PC-3 (cell line): Measurements from ENCODE around the gene TOPBP1. TPM values are rescaled to one million over a fixed set of nuclear protein-coding genes. Genes with fewer than 3 reads are reported as not detected.

Experiments used
- ATAC-seq: fragments of 200-7000 bp; cut with Tn5 transposase; 2 replicates; pipeline ENCODE4 v1.9.1; 2020; ENCODE audit warnings: mild to moderate bottlenecking, moderate library complexity
- BruUV-seq: library from RNA; stranded (reverse); fragments of 400-500 nt; replicated peaks from 2 replicates; lab custom pipeline; 2021; lab: Mats Ljungman, UMichigan
- CTCF ChIA-PET: fragments of 300-600 bp; sonication (Branson Sonifier 250); formaldehyde crosslinking; loops from one replicate; lab custom pipeline; 2022; ENCODE audit warnings: antibody characterized with exemption; lab: Charles Lee
- POLR2A ChIA-PET: fragments of 300-600 bp; sonication (Branson Sonifier 250); formaldehyde crosslinking; loops from one replicate; lab custom pipeline; 2022; ENCODE audit warnings: antibody characterized with exemption; ENCODE audit not compliant: unreplicated experiment; lab: Charles Lee
- DNase-seq: peaks from one replicate; pipeline ENCODE4 v3.0.0-alpha.2; 2015
- H2AFZ ChIP-seq: fragments of 300-600 bp; sonication (generic); 2 replicates; pipeline ENCODE4 v1.6.0; 2016; ENCODE audit warnings: antibody characterized with exemption, low read length
- H3F3A ChIP-seq: fragments of 300-600 bp; sonication (generic); one replicate; pipeline ENCODE4 v1.6.0; 2017; ENCODE audit warnings: antibody characterized with exemption, low read length, control low read depth, mild to moderate bottlenecking; ENCODE audit not compliant: unreplicated experiment
- H3K27ac ChIP-seq: fragments of 300-600 bp; sonication (generic); 2 replicates; pipeline ENCODE4 v1.5.1; 2016; ENCODE audit warnings: mild to moderate bottlenecking, low read length
- H3K27me3 ChIP-seq: fragments of 300-600 bp; sonication (generic); 2 replicates; pipeline ENCODE4 v1.6.1; 2016; ENCODE audit warnings: low read length, mixed read lengths
- H3K36me3 ChIP-seq: fragments of 300-600 bp; sonication (generic); 2 replicates; pipeline ENCODE4 v1.6.1; 2016; ENCODE audit warnings: low read depth, mixed run types, low read length, mixed read lengths
- H3K4me1 ChIP-seq: fragments of 300-600 bp; sonication (generic); 2 replicates; pipeline ENCODE4 v1.5.1; 2016; ENCODE audit warnings: low read length; ENCODE audit not compliant: insufficient read depth
- H3K4me2 ChIP-seq: fragments of 300-600 bp; sonication (generic); 2 replicates; pipeline ENCODE4 v1.6.0; 2016; ENCODE audit warnings: low read length
- H3K4me3 ChIP-seq: fragments of 300-600 bp; sonication (generic); 2 replicates; pipeline ENCODE4 v1.5.1; 2016; ENCODE audit warnings: mild to moderate bottlenecking, low read length, mixed read lengths
- H3K79me2 ChIP-seq: fragments of 300-600 bp; sonication (generic); 2 replicates; pipeline ENCODE4 v1.6.1; 2017; ENCODE audit warnings: low read length, mixed read lengths
- H3K9ac ChIP-seq: fragments of 300-600 bp; sonication (generic); 2 replicates; pipeline ENCODE4 v1.6.0; 2016; ENCODE audit warnings: mild to moderate bottlenecking, low read length
- H3K9me2 ChIP-seq: fragments of 300-600 bp; sonication (generic); replicated peaks from 2 replicates; pipeline ENCODE4 v1.6.1; 2016; ENCODE audit warnings: mixed run types, low read length, mixed read lengths
- H3K9me3 ChIP-seq: fragments of 300-600 bp; sonication (generic); 2 replicates; pipeline ENCODE4 v1.6.1; 2016; ENCODE audit warnings: low read length, mixed read lengths
- H4K20me1 ChIP-seq: fragments of 300-600 bp; sonication (generic); 2 replicates; pipeline ENCODE4 v1.6.1; 2016; ENCODE audit warnings: low read length, mixed read lengths
- EZH2 ChIP-seq: fragments of 300-600 bp; sonication (generic); IDR thresholded peaks from one replicate; pipeline ENCODE4 v1.6.1; 2017; ENCODE audit warnings: antibody characterized with exemption, mild to moderate bottlenecking, low read length; ENCODE audit not compliant: unreplicated experiment
- EZH2phosphoT487 ChIP-seq: fragments of 300-600 bp; sonication (generic); IDR thresholded peaks from 2 replicates; pipeline ENCODE4 v1.6.1; 2018; ENCODE audit warnings: mild to moderate bottlenecking, antibody characterized with exemption, low read length, borderline replicate concordance
- intact Hi-C: fragments of 100-400 bp; cut with micrococcal nuclease; formaldehyde crosslinking; loops from 2 replicates; pipeline ENCODE4 v1.9.0; 2023
- total RNA-seq: library from RNA; depleted of rRNA; stranded (reverse); fragments of >200 nt; gene quantifications from 2 replicates; pipeline ENCODE4 v1.2.3, GENCODE V29; 2014
- TF ChIP-seq, protein P1 (sequence below): fragments of 300-600 bp; sonication (generic); conservative IDR thresholded peaks from 2 replicates; pipeline ENCODE4 v1.5.1; 2017; ENCODE audit warnings: antibody characterized with exemption, low read depth, mild to moderate bottlenecking, low read length

Gene TOPBP1
- total RNA-seq, 1 experiment from 2014 or later: 42.4 TPM

DNA sequence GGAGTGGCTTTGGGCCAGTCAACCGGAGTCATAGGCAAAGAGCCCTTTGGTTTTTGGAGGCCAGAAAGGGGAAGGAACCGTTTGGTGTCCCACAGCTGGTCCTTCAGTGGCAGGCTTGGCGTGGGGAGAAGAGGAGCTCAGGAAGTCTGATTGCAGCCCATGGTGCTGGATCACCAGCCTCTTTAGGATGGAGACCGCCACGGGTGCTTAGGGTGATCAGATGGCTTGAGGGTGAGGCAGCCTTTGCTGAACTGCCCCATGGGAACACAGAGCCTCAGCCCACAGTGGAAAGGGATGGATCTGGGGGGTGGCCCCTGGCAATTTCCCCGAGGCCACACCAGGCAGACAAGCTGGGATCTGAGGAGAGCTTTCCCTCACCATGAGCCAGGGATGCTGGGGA is 38.6 kb upstream of the TOPBP1 start:
- H3K4me2 ChIP-seq: no peak overlapping the region
- DNase-seq (no peak), ATAC-seq (no peak)
- BruUV-seq: no TSS peak
- H4K20me1 ChIP-seq: no peaks in the 10 kb centered on the region
- ChIA-PET POLR2A (no interaction called here), CTCF (no interaction called here)
- H3K9me3 ChIP-seq: no peaks in the 10 kb centered on the region
- H3K4me3 ChIP-seq: no peak overlapping the region
- H3F3A ChIP-seq: no peaks in the 10 kb centered on the region
- intact Hi-C loops: no loop called here
- no peaks in the 10 kb centered on the region for H3K4me1 ChIP-seq
- H2AFZ ChIP-seq: no peak overlapping the region
- H3K27ac ChIP-seq: no peak overlapping the region
- TF ChIP-seq, protein P1, sequence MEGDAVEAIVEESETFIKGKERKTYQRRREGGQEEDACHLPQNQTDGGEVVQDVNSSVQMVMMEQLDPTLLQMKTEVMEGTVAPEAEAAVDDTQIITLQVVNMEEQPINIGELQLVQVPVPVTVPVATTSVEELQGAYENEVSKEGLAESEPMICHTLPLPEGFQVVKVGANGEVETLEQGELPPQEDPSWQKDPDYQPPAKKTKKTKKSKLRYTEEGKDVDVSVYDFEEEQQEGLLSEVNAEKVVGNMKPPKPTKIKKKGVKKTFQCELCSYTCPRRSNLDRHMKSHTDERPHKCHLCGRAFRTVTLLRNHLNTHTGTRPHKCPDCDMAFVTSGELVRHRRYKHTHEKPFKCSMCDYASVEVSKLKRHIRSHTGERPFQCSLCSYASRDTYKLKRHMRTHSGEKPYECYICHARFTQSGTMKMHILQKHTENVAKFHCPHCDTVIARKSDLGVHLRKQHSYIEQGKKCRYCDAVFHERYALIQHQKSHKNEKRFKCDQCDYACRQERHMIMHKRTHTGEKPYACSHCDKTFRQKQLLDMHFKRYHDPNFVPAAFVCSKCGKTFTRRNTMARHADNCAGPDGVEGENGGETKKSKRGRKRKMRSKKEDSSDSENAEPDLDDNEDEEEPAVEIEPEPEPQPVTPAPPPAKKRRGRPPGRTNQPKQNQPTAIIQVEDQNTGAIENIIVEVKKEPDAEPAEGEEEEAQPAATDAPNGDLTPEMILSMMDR: no peak
- no peak for TF ChIP-seq EZH2phosphoT487
- TF ChIP-seq EZH2: no peak
- H3K79me2 ChIP-seq: no peaks in the 10 kb centered on the region
- H3K36me3 ChIP-seq: no peaks in the 10 kb centered on the region
- no peaks in the 10 kb centered on the region for H3K9me2 ChIP-seq
- H3K27me3 ChIP-seq: peaks cover 11% of the 10 kb centered on the region
- H3K9ac ChIP-seq: no peak overlapping the region

DNA sequence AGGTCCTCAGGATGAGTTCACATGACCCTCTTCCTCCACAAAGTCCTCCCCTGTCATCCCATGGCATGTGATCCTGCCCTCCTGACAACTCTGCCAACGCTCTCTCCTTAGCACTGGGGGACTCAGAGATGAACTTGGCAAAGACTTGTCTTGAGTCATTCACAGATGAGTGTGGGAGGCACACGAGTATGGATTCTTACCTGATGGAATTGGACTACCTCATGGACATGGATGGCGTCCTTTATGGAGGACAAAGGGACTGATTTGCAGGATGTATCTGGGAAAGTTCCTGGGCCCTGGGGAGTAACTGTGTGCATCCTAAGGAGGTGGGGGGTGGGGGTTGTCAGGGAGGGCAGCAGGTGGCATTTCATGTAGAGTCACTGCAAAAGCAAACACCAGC is 38.2 kb upstream of the TOPBP1 start:
- no peak overlapping the region for H3K27ac ChIP-seq
- no peak overlapping the region for H3K9ac ChIP-seq
- no peak overlapping the region for H2AFZ ChIP-seq
- no peaks in the 10 kb centered on the region for H3F3A ChIP-seq
- intact Hi-C loops: no loop called here
- no TSS peak for BruUV-seq
- H3K27me3 ChIP-seq: peaks cover 11% of the 10 kb centered on the region
- no peaks in the 10 kb centered on the region for H3K79me2 ChIP-seq
- no peaks in the 10 kb centered on the region for H4K20me1 ChIP-seq
- ChIA-PET POLR2A (no interaction called here), CTCF (no interaction called here)
- TF ChIP-seq EZH2phosphoT487: no peak
- TF ChIP-seq, protein P1: no peak
- no peak for TF ChIP-seq EZH2
- H3K9me3 ChIP-seq: no peaks in the 10 kb centered on the region
- no peaks in the 10 kb centered on the region for H3K4me1 ChIP-seq
- H3K36me3 ChIP-seq: no peaks in the 10 kb centered on the region
- H3K9me2 ChIP-seq: no peaks in the 10 kb centered on the region
- no peak overlapping the region for H3K4me2 ChIP-seq
- no peak overlapping the region for H3K4me3 ChIP-seq
- DNase-seq: no peak
- ATAC-seq: no peak

DNA sequence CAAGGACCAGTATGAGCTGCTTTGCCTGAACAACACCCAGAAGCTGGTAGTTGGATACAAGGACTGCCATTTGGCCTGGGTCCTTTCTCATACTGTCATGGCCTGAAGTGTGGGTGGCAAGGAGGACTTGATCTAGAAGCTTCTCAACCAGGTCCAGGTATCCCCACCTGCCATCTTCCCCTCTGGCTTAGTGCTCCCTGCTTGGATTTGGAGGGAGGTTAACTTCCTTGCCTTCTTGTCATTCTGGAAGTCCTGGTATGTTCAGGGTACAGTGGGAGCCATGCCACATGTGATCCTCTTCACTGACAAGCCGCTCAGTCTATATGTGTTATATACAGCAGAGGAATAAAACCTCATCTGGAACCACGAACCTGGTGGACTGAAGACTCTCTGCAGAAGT is 37.7 kb upstream of the TOPBP1 start:
- no TSS peak for BruUV-seq
- no peak for TF ChIP-seq EZH2
- TF ChIP-seq, protein P1: no peak
- no peak for TF ChIP-seq EZH2phosphoT487
- Histone ChIP-seq H3K4me2 (no peak overlapping the region), H3K9me2 (no peaks in the 10 kb centered on the region), H3F3A (no peaks in the 10 kb centered on the region), H2AFZ (no peak overlapping the region), H3K79me2 (no peaks in the 10 kb centered on the region), H3K27me3 (peaks cover 8% of the 10 kb centered on the region), H3K4me3 (no peak overlapping the region), H3K4me1 (no peaks in the 10 kb centered on the region), H3K9me3 (no peaks in the 10 kb centered on the region), H3K9ac (no peak overlapping the region), H3K36me3 (no peaks in the 10 kb centered on the region), H4K20me1 (no peaks in the 10 kb centered on the region), H3K27ac (no peak overlapping the region)
- DNase-seq (no peak), ATAC-seq (no peak)
- CTCF ChIA-PET: no interaction called here
- POLR2A ChIA-PET: no interaction called here
- intact Hi-C loops: no loop called here
